Measurements from ENCODE around the gene RIT2.

Gene RIT2

DNA sequence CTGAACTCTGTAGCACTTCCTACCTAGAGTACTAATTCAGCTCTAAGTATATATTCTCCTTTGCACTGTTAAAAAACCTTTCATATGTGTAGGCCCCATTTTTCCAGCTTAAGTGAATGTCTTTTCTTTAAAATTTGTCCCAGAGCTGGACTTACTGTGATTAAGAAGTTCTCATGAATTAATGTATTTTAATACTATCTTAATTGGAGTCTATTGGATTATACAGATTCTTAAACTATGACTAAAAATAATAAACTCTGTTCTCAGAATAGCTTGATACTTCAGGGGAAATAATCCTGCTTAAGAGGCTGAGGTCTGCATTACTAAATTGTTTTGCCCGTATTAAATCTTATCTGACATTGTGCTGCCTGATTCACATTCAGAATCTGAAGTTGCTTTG lies 223.3 kb downstream of the RIT2 start:
- no peak for FAIRE-seq
- TF ChIP-seq POU2F2 (IDR thresholded peaks at IDR 0.05; ENCODE audit: low read depth, low read length) (no peak), POLR2A (IDR thresholded peaks at IDR 0.05; ENCODE audit: low read depth, low read length) (no peak), POLR2AphosphoS5 (IDR thresholded peaks at IDR 0.05; ENCODE audit: low read depth, low read length) (no peak), SPI1 (IDR thresholded peaks at IDR 0.05; ENCODE audit: low read depth, low read length) (no peak), TAF1 (IDR thresholded peaks at IDR 0.05; ENCODE audit: low read depth, low read length) (no peak), PAX5 (IDR thresholded peaks at IDR 0.05; ENCODE audit: insufficient read depth, low read length, severe bottlenecking) (no peak)
- no peak for DNase-seq (ENCODE audit: insufficient read length, low spot score)

DNA sequence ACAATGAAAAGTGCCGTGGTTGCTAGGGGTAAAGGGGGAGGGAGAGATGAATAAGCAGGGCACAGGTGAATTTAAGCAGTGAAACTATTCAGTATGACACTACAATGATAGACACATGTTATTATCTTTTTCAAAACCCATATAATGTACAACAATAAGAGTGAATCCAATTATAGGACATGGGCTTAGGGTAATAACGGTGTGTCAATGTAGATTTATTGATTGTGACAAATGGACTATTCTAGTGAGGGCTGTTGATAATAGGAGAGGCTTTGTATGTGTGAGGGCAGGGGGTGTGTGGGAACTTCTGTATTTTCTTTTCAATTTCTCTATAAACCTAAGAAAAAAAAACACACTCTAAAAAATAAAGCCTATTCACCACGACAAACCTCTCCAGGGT lies 223.8 kb downstream of the RIT2 start:
- no peak for DNase-seq (ENCODE audit: insufficient read length, low spot score)
- no peak for FAIRE-seq
- TF ChIP-seq POU2F2 (IDR thresholded peaks at IDR 0.05; ENCODE audit: low read depth, low read length): no peak
- no peak for TF ChIP-seq PAX5 (IDR thresholded peaks at IDR 0.05; ENCODE audit: insufficient read depth, low read length, severe bottlenecking)

DNA sequence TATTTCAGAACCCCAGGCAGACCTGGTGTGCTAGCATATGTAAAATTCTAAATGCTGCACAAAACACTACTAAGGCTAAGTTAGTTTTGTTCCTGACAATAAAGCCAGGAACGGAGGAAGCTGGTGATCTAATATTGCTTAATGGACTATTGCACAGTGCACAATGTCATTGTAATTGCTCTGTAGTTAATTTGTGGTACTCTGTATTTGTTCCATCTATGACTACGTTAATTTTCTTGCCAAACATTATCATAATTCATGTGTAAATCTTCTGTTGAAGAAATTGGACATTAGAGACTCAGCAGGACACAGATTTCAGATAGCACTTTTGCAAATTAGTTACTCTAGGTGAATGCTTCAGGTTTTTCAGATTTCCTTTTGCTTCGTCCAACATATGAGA lies 232.3 kb downstream of the RIT2 start:
- FAIRE-seq (no peak), DNase-seq (ENCODE audit: insufficient read length, low spot score) (no peak)
- TF ChIP-seq SPI1 (IDR thresholded peaks at IDR 0.05; ENCODE audit: low read depth, low read length) (no peak), POU2F2 (IDR thresholded peaks at IDR 0.05; ENCODE audit: low read depth, low read length) (no peak), POLR2AphosphoS5 (IDR thresholded peaks at IDR 0.05; ENCODE audit: low read depth, low read length) (no peak), TAF1 (IDR thresholded peaks at IDR 0.05; ENCODE audit: low read depth, low read length) (no peak), POLR2A (IDR thresholded peaks at IDR 0.05; ENCODE audit: low read depth, low read length) (no peak), PAX5 (IDR thresholded peaks at IDR 0.05; ENCODE audit: insufficient read depth, low read length, severe bottlenecking) (no peak)

DNA sequence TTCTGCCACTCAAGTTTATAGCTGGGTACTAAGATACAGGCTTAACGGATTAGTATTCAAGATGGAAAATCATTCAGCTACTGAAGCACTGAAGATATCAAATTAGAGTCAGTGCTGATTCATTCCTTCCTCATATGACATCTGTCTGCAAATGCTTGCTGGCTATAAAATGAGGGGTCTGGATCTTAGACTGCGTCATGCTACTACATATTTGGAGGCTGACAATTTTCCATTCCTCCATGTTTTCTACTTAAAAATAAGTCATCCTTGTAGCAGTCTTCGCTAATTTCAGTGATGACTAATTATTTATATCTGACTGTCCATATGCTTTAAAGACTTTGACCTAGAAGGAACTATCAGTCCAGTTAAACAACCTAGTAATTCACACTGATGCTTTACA lies 233.4 kb downstream of the RIT2 start:
- no peak for TF ChIP-seq PAX5 (IDR thresholded peaks at IDR 0.05; ENCODE audit: insufficient read depth, low read length, severe bottlenecking)
- TF ChIP-seq POLR2A (IDR thresholded peaks at IDR 0.05; ENCODE audit: low read depth, low read length): no peak
- TF ChIP-seq POU2F2 (IDR thresholded peaks at IDR 0.05; ENCODE audit: low read depth, low read length): no peak
- no peak for TF ChIP-seq POLR2AphosphoS5 (IDR thresholded peaks at IDR 0.05; ENCODE audit: low read depth, low read length)
- no peak for TF ChIP-seq SPI1 (IDR thresholded peaks at IDR 0.05; ENCODE audit: low read depth, low read length)
- no peak for TF ChIP-seq TAF1 (IDR thresholded peaks at IDR 0.05; ENCODE audit: low read depth, low read length)

DNA sequence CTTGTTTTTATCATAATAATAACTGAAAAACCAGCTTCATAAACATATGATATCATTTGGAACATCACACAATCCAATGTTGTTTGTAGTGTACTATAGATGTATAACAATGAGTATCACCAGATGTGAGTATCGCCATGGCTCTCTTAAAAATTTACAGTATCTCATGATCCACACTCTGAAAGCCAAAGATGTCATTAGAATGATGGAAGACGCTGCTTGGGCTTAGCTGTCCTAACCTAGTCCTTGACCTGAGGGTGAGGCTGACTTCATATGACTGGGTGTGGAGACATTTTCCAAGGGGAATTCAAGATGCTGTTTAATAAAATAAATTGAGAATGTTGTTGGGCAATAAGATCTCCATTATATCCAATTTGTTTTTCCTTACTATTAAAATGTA lies 242.6 kb downstream of the RIT2 start:
- FAIRE-seq (no peak), DNase-seq (ENCODE audit: insufficient read length, low spot score) (no peak)
- TF ChIP-seq TAF1 (IDR thresholded peaks at IDR 0.05; ENCODE audit: low read depth, low read length) (no peak), SPI1 (IDR thresholded peaks at IDR 0.05; ENCODE audit: low read depth, low read length) (no peak), POLR2AphosphoS5 (IDR thresholded peaks at IDR 0.05; ENCODE audit: low read depth, low read length) (no peak), PAX5 (IDR thresholded peaks at IDR 0.05; ENCODE audit: insufficient read depth, low read length, severe bottlenecking) (no peak), POU2F2 (IDR thresholded peaks at IDR 0.05; ENCODE audit: low read depth, low read length) (no peak), POLR2A (IDR thresholded peaks at IDR 0.05; ENCODE audit: low read depth, low read length) (no peak)

More for the DNA sequence above, 233.4 kb downstream of the RIT2 start:
- FAIRE-seq (no peak), DNase-seq (ENCODE audit: insufficient read length, low spot score) (no peak)

DNA sequence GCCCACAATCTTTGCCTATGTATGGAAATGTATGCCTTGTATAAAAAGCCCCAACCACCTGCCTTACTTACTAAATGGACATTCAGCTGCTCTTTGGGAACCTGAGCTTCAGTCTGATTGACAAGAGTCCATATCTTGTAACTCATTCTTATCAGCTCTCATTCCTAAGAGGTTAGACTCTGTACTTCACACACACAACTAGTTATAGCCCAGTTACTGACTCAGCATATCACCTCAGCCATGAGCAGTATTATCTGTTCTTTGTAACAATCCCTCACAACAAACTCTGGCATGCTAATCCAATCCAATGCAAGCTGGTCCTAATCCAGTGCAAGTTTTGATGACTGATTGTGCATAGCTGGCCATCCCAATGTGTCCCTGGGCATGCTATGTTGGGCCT lies 250.6 kb downstream of the RIT2 start:
- no peak for FAIRE-seq
- TF ChIP-seq POU2F2 (IDR thresholded peaks at IDR 0.05; ENCODE audit: low read depth, low read length) (no peak), POLR2AphosphoS5 (IDR thresholded peaks at IDR 0.05; ENCODE audit: low read depth, low read length) (no peak), SPI1 (IDR thresholded peaks at IDR 0.05; ENCODE audit: low read depth, low read length) (no peak), POLR2A (IDR thresholded peaks at IDR 0.05; ENCODE audit: low read depth, low read length) (no peak), TAF1 (IDR thresholded peaks at IDR 0.05; ENCODE audit: low read depth, low read length) (no peak), PAX5 (IDR thresholded peaks at IDR 0.05; ENCODE audit: insufficient read depth, low read length, severe bottlenecking) (no peak)
- no peak for DNase-seq (ENCODE audit: insufficient read length, low spot score)

DNA sequence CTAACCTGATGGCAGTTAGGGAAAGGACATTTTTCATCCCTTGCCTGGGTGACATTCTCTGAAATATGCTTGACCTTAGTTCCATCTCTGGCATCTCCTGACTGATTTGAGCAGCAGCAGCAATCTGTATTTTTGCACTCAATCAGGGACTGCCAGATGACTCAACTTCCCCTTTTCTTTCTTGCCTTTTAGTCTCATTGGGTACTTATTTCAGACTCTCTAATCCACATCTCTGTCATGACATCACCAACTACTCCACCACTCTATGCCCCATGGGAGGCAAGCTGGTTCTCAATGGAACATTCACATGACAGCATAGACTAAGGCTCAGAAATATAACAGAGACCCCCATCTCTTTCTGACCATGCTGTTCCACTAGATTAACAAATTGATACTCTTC lies 254.2 kb downstream of the RIT2 start:
- no peak for DNase-seq (ENCODE audit: insufficient read length, low spot score)
- no peak for TF ChIP-seq SPI1 (IDR thresholded peaks at IDR 0.05; ENCODE audit: low read depth, low read length)
- TF ChIP-seq PAX5 (IDR thresholded peaks at IDR 0.05; ENCODE audit: insufficient read depth, low read length, severe bottlenecking): no peak
- no peak for TF ChIP-seq POU2F2 (IDR thresholded peaks at IDR 0.05; ENCODE audit: low read depth, low read length)
- TF ChIP-seq POLR2AphosphoS5 (IDR thresholded peaks at IDR 0.05; ENCODE audit: low read depth, low read length): no peak
- no peak for FAIRE-seq

DNA sequence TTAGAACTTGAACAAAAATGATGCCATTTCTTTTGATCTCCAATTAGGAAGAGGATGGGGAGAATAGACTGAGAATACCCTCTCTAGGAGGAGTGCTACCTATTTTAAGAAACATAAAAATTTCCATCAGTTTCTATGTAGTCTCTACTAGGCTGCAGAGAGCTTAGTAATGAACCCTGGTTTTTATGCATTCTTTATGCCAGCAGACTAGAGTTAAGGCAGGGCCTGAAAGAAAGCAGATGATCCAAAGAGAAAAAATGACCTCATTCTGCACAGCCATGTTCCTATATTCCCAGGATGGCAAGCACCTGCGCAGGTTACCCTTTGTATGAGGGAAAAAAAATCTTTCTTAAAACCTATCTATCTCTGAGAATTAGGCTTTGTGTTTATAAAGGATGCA lies 254.9 kb downstream of the RIT2 start:
- DNase-seq (ENCODE audit: insufficient read length, low spot score) (no peak), FAIRE-seq (no peak)
- TF ChIP-seq SPI1 (IDR thresholded peaks at IDR 0.05; ENCODE audit: low read depth, low read length) (no peak), POLR2A (IDR thresholded peaks at IDR 0.05; ENCODE audit: low read depth, low read length) (no peak), TAF1 (IDR thresholded peaks at IDR 0.05; ENCODE audit: low read depth, low read length) (no peak), PAX5 (IDR thresholded peaks at IDR 0.05; ENCODE audit: insufficient read depth, low read length, severe bottlenecking) (no peak), POLR2AphosphoS5 (IDR thresholded peaks at IDR 0.05; ENCODE audit: low read depth, low read length) (no peak), POU2F2 (IDR thresholded peaks at IDR 0.05; ENCODE audit: low read depth, low read length) (no peak)

DNA sequence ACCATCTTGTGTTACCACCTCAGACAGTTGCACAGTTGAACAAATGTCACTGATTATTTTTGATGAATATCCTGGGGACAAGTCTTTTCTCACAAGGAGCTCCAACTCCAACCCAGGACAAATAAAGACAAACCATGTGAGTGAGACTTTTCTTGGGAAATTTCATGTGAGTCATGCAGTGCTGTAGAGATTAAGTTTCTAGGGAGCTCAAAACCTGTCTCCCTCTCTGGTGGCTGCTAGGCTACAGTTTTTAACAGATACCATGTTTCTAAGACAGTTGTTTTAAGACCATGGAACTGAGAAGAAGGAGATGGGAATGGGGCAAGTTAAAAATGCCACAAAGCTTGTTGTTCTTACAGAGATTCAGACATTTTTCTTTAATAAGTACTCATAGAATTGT lies 255.5 kb downstream of the RIT2 start:
- no peak for TF ChIP-seq SPI1 (IDR thresholded peaks at IDR 0.05; ENCODE audit: low read depth, low read length)
- no peak for TF ChIP-seq PAX5 (IDR thresholded peaks at IDR 0.05; ENCODE audit: insufficient read depth, low read length, severe bottlenecking)
- no peak for TF ChIP-seq POU2F2 (IDR thresholded peaks at IDR 0.05; ENCODE audit: low read depth, low read length)
- no peak for TF ChIP-seq TAF1 (IDR thresholded peaks at IDR 0.05; ENCODE audit: low read depth, low read length)
- TF ChIP-seq POLR2A (IDR thresholded peaks at IDR 0.05; ENCODE audit: low read depth, low read length): no peak
- TF ChIP-seq POLR2AphosphoS5 (IDR thresholded peaks at IDR 0.05; ENCODE audit: low read depth, low read length): no peak
- FAIRE-seq (no peak), DNase-seq (ENCODE audit: insufficient read length, low spot score) (no peak)

DNA sequence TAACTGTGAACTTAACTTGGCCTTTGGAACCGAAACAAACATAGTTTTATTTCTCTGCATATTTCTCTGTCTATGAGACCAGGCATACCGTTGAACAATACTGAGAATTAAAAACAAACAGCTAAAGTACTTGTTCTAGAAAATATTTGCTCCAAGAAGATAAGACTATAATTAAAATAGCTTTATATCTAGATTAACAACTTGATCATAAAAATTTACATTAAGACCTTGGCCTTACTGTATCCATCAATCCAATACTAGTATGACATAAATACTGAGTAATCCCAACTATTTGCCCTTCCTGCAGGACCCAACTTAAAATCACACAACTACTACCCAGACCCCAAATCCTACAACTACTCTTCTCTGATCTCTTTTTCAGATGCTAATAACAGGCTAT lies 260.9 kb downstream of the RIT2 start:
- FAIRE-seq (no peak), DNase-seq (ENCODE audit: insufficient read length, low spot score) (no peak)
- TF ChIP-seq TAF1 (IDR thresholded peaks at IDR 0.05; ENCODE audit: low read depth, low read length) (no peak), POLR2A (IDR thresholded peaks at IDR 0.05; ENCODE audit: low read depth, low read length) (no peak), SPI1 (IDR thresholded peaks at IDR 0.05; ENCODE audit: low read depth, low read length) (no peak), POU2F2 (IDR thresholded peaks at IDR 0.05; ENCODE audit: low read depth, low read length) (no peak), PAX5 (IDR thresholded peaks at IDR 0.05; ENCODE audit: insufficient read depth, low read length, severe bottlenecking) (no peak), POLR2AphosphoS5 (IDR thresholded peaks at IDR 0.05; ENCODE audit: low read depth, low read length) (no peak)

Data from GM12891 (cell line).